OCI-LY7 (cell line): ENCODE results near the gene MCRIP2. TPM values are rescaled to one million over a fixed set of nuclear protein-coding genes. Genes with fewer than 3 reads are reported as not detected.

ENCODE experiments used
- BruUV-seq: library from RNA; stranded (reverse); fragments of 400-500 nt; replicated peaks from 2 replicates; lab custom pipeline; 2021; lab: Mats Ljungman, UMichigan
- CTCF ChIA-PET: fragments of 300-600 bp; sonication (Branson Sonifier 250); formaldehyde crosslinking; loops from one replicate; lab custom pipeline; 2022; ENCODE audit warnings: antibody characterized with exemption; ENCODE audit not compliant: unreplicated experiment; lab: Charles Lee
- POLR2A ChIA-PET: fragments of 300-600 bp; sonication (Branson Sonifier 250); formaldehyde crosslinking; loops from one replicate; lab custom pipeline; 2022; ENCODE audit warnings: antibody characterized with exemption; lab: Charles Lee
- DNase-seq: peaks from one replicate; pipeline ENCODE4 v3.0.0-alpha.2; 2015; ENCODE audit warnings: low spot score
- H2AFZ ChIP-seq: fragments of 200-600 bp; sonication (generic), shearing (Covaris generic); 2 replicates; pipeline ENCODE4 v1.6.1; 2014; ENCODE audit warnings: mild to moderate bottlenecking, antibody characterized with exemption, low read length, moderate library complexity
- H3K27ac ChIP-seq: fragments of 200-600 bp; sonication (generic); 2 replicates; pipeline ENCODE4 v1.5.1; 2014; ENCODE audit warnings: mixed run types, low read depth, mild to moderate bottlenecking, moderate library complexity, low read length, inconsistent platforms; ENCODE audit not compliant: poor library complexity, severe bottlenecking
- H3K36me3 ChIP-seq: fragments of 200-600 bp; sonication (generic); 2 replicates; pipeline ENCODE4 v1.6.1; 2014; ENCODE audit warnings: mild to moderate bottlenecking, antibody characterized with exemption, low read length, moderate library complexity, mixed read lengths; ENCODE audit not compliant: insufficient read depth
- H3K4me1 ChIP-seq: fragments of 200-600 bp; sonication (generic); 2 replicates; pipeline ENCODE4 v1.5.1; 2014; ENCODE audit warnings: mild to moderate bottlenecking, low read length; ENCODE audit not compliant: insufficient read depth, poor library complexity, severe bottlenecking
- H3K4me2 ChIP-seq: fragments of 200-600 bp; sonication (generic); 2 replicates; pipeline ENCODE4 v1.6.1; 2014; ENCODE audit warnings: mild to moderate bottlenecking, low read length
- H3K4me3 ChIP-seq: fragments of 200-600 bp; sonication (generic); 2 replicates; pipeline ENCODE4 v1.5.1; 2014; ENCODE audit warnings: mild to moderate bottlenecking, low read depth, low read length; ENCODE audit not compliant: poor library complexity, severe bottlenecking
- H3K79me2 ChIP-seq: fragments of 200-600 bp; sonication (generic); 2 replicates; pipeline ENCODE4 v1.6.1; 2016; ENCODE audit warnings: low read depth, mild to moderate bottlenecking, low read length, moderate library complexity, mixed read lengths; ENCODE audit not compliant: insufficient read depth
- H3K9me2 ChIP-seq: fragments of 200-600 bp; sonication (generic); 2 replicates; pipeline ENCODE4 v1.6.1; 2016; ENCODE audit warnings: mild to moderate bottlenecking, low read length, mixed read lengths; ENCODE audit not compliant: insufficient read depth
- H3K9me3 ChIP-seq: fragments of 200-600 bp; sonication (generic); 2 replicates; pipeline ENCODE4 v1.6.1; 2014; ENCODE audit warnings: mild to moderate bottlenecking, mixed run types, low read length, mixed read lengths
- H4K20me1 ChIP-seq: fragments of 200-600 bp; sonication (generic); 2 replicates; pipeline ENCODE4 v1.6.1; 2014; ENCODE audit warnings: mild to moderate bottlenecking, antibody characterized with exemption, low read length, moderate library complexity, mixed read lengths; ENCODE audit not compliant: insufficient read depth
- EZH2phosphoT487 ChIP-seq: fragments of 200-600 bp; sonication (generic); IDR thresholded peaks from 2 replicates; pipeline ENCODE4 v1.6.1; 2018; ENCODE audit warnings: low read depth, borderline replicate concordance, mild to moderate bottlenecking, mixed run types, antibody characterized with exemption, low read length, moderate library complexity, mixed read lengths
- intact Hi-C: fragments of 100-400 bp; cut with micrococcal nuclease; formaldehyde crosslinking; loops from one replicate; pipeline ENCODE4 v1.10.0; 2022; ENCODE audit not compliant: unreplicated experiment
- total RNA-seq, 2 experiments: library from RNA; depleted of rRNA in 1 of 2; stranded (reverse); fragments of >200 nt in 1 of 2; shearing (Covaris generic) in 1 of 2; gene quantifications; 2 replicates each; pipeline ENCODE4 v1.2.3, GENCODE V29; 2014 to 2022
- TF ChIP-seq, protein P1 (sequence below): fragments of 200-600 bp; sonication (generic); conservative IDR thresholded peaks from 2 replicates; pipeline ENCODE4 v1.5.1; 2014; ENCODE audit warnings: mild to moderate bottlenecking, antibody characterized with exemption, low read length, moderate library complexity, mixed read lengths

MCRIP2 gene
- total RNA-seq, 2 experiments from 2014 or later = 62.8 to 64.1 TPM

DNA sequence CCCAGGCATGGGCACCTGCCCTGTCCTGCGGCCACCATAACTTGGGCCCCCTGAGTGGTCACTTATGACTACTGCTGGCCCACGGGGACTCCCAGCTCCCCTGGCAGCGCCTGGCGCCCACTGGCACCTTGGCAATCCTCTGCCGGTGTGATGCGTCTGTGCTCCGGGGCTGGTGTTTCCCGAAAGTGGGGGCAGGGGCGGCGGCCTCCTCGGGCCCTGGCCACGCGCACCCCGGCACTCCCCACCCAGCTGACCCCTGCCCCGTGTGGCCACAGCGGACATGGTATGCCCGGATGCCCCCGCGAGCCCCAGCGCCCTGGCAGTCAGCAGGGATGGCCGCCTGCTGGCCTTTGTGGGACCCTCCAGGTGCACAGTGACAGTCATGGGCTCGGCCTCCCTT, 15.9 kb downstream of the MCRIP2 start:
- Histone ChIP-seq H3K36me3 (peaks cover 46% of the 10 kb centered on the region; the same call in 1 of the 2 replicates), H3K9me3 (no peaks in the 10 kb centered on the region), H4K20me1 (no peaks in the 10 kb centered on the region), H3K4me3 (no peak overlapping the region), H3K4me2 (no peak overlapping the region), H3K9me2 (no peaks in the 10 kb centered on the region), H3K27ac (no peak overlapping the region), H3K79me2 (no peaks in the 10 kb centered on the region), H2AFZ (no peak overlapping the region), H3K4me1 (peaks cover 6% of the 10 kb centered on the region)
- BruUV-seq = no TSS peak
- TF ChIP-seq, protein P1, sequence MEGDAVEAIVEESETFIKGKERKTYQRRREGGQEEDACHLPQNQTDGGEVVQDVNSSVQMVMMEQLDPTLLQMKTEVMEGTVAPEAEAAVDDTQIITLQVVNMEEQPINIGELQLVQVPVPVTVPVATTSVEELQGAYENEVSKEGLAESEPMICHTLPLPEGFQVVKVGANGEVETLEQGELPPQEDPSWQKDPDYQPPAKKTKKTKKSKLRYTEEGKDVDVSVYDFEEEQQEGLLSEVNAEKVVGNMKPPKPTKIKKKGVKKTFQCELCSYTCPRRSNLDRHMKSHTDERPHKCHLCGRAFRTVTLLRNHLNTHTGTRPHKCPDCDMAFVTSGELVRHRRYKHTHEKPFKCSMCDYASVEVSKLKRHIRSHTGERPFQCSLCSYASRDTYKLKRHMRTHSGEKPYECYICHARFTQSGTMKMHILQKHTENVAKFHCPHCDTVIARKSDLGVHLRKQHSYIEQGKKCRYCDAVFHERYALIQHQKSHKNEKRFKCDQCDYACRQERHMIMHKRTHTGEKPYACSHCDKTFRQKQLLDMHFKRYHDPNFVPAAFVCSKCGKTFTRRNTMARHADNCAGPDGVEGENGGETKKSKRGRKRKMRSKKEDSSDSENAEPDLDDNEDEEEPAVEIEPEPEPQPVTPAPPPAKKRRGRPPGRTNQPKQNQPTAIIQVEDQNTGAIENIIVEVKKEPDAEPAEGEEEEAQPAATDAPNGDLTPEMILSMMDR = no peak
- TF ChIP-seq EZH2phosphoT487 = no peak
- intact Hi-C loops = no loop called here
- POLR2A ChIA-PET = no interaction called here
- CTCF ChIA-PET = no interaction called here
- DNase-seq = no peak

- Histone ChIP-seq H3K4me1 (peaks cover 6% of the 10 kb centered on the region), H3K9me2 (no peaks in the 10 kb centered on the region), H3K27ac (no peak overlapping the region), H3K36me3 (peaks cover 43% of the 10 kb centered on the region; the same call in 1 of the 2 replicates), H3K4me2 (no peak overlapping the region), H3K4me3 (no peak overlapping the region), H3K9me3 (no peaks in the 10 kb centered on the region), H2AFZ (no peak overlapping the region), H4K20me1 (no peaks in the 10 kb centered on the region), H3K79me2 (no peaks in the 10 kb centered on the region)
- POLR2A ChIA-PET = no interaction called here
- DNase-seq = no peak
- TF ChIP-seq EZH2phosphoT487 = no peak
- TF ChIP-seq, protein P1 = no peak
- no TSS peak for BruUV-seq
- intact Hi-C loops = no loop called here
- CTCF ChIA-PET = no interaction called here
Measured at GRCh38 chr16:658679-659571, 17.3 kb downstream of the MCRIP2 start.

- TF ChIP-seq EZH2phosphoT487 = no peak
- TF ChIP-seq, protein P1 = no peak
- DNase-seq = no peak
- Histone ChIP-seq H2AFZ (no peak overlapping the region), H3K9me2 (no peaks in the 10 kb centered on the region), H3K4me2 (no peak overlapping the region), H3K4me1 (peaks cover 6% of the 10 kb centered on the region), H3K9me3 (no peaks in the 10 kb centered on the region), H4K20me1 (no peaks in the 10 kb centered on the region), H3K36me3 (peaks cover 42% of the 10 kb centered on the region; the same call in 1 of the 2 replicates), H3K4me3 (no peak overlapping the region), H3K27ac (no peak overlapping the region), H3K79me2 (no peaks in the 10 kb centered on the region)
- ChIA-PET POLR2A (no interaction called here), CTCF (no interaction called here)
- intact Hi-C loops = loop anchor here (1.0 kb wide), 1 partner anchor 80 kb away; no protein-coding TSS in a partner anchor
- no TSS peak for BruUV-seq
Measured at GRCh38 chr16:659618-660017, 18.0 kb downstream of the MCRIP2 start.
